Central memory CD8-positive, alpha-beta T cell (primary cell): ENCODE data around the gene PDS5B.
"Not testable (repeated sequence)": the region's sequence is repeated elsewhere in the genome, so short reads cannot be mapped to it uniquely, and the experiment has no call there.

ENCODE experiments used
- ATAC-seq: fragments of 150-1000 bp; cut with Tn5 transposase; replicated peaks from 2 replicates; pipeline ENCODE4 v1.10.0; 2022; ENCODE audit warnings: mild to moderate bottlenecking, moderate FRiP score, moderate number of reproducible peaks; ENCODE audit not compliant: poor library complexity, severe bottlenecking; ENCODE audit errors: extremely low read depth
- DNase-seq, 2 donors: peaks; one replicate each; pipeline ENCODE4 v3.0.0; 2021; ENCODE audit warnings: low spot score in 2 of 2
- H3K27ac Mint-ChIP-seq: one replicate; pipeline ENCODE4 v1.8.0; 2022; ENCODE audit warnings: low read depth, mild to moderate bottlenecking, moderate library complexity, mixed read lengths
- H3K27me3 Mint-ChIP-seq: one replicate; pipeline ENCODE4 v1.8.0; 2022; ENCODE audit warnings: mixed read lengths
- H3K36me3 Mint-ChIP-seq: one replicate; pipeline ENCODE4 v1.8.0; 2022; ENCODE audit warnings: mild to moderate bottlenecking, moderate library complexity, mixed read lengths; ENCODE audit not compliant: insufficient read depth
- H3K4me1 Mint-ChIP-seq: one replicate; pipeline ENCODE4 v1.8.0; 2022; ENCODE audit warnings: mixed read lengths
- H3K4me3 Mint-ChIP-seq: one replicate; pipeline ENCODE4 v1.8.0; 2022; ENCODE audit warnings: mild to moderate bottlenecking, moderate library complexity, mixed read lengths
- H3K9me3 Mint-ChIP-seq: one replicate; pipeline ENCODE4 v1.8.0; 2022; ENCODE audit warnings: mixed read lengths

PDS5B gene

GRCh38 chr13:32723987-32724386 is 137.7 kb downstream of the PDS5B start:
- no peaks in the 10 kb centered on the region for H3K27me3 Mint-ChIP-seq
- H3K9me3 Mint-ChIP-seq = no peaks in the 10 kb centered on the region
- H3K4me1 Mint-ChIP-seq = peaks cover 32% of the 10 kb centered on the region
- peak overlapping the region; percentile 32 for H3K27ac Mint-ChIP-seq
- ATAC-seq (no peak), DNase-seq (no peak)
- H3K36me3 Mint-ChIP-seq = peaks cover 5% of the 10 kb centered on the region
- no peak overlapping the region for H3K4me3 Mint-ChIP-seq

- Mint-ChIP-seq H3K36me3 (peaks cover 1% of the 10 kb centered on the region), H3K4me3 (no peak overlapping the region), H3K27me3 (no peaks in the 10 kb centered on the region), H3K9me3 (no peaks in the 10 kb centered on the region), H3K4me1 (peaks cover 52% of the 10 kb centered on the region), H3K27ac (no peak overlapping the region)
- DNase-seq (no peak), ATAC-seq (no peak)
Observed at GRCh38 chr13:32726374-32727037, 140.3 kb downstream of the PDS5B start.

GRCh38 chr13:32728327-32728726 is 142.1 kb downstream of the PDS5B start:
- peaks cover 48% of the 10 kb centered on the region for H3K4me1 Mint-ChIP-seq

GRCh38 chr13:32729097-32729496 is 142.8 kb downstream of the PDS5B start:
- H3K4me1 Mint-ChIP-seq = peaks cover 40% of the 10 kb centered on the region
- not testable (repeated sequence) for H3K9me3 Mint-ChIP-seq, DNase-seq, H3K27me3 Mint-ChIP-seq, ATAC-seq, H3K4me3 Mint-ChIP-seq, H3K36me3 Mint-ChIP-seq, H3K27ac Mint-ChIP-seq

More at GRCh38 chr13:32728327-32728726, 142.1 kb downstream of the PDS5B start:
- Mint-ChIP-seq H3K9me3 (no peaks in the 10 kb centered on the region), H3K36me3 (peaks cover 1% of the 10 kb centered on the region), H3K4me3 (no peak overlapping the region), H3K27me3 (no peaks in the 10 kb centered on the region), H3K27ac (no peak overlapping the region)
- ATAC-seq = no peak
- no peak for DNase-seq

GRCh38 chr13:32731074-32731473 is 144.8 kb downstream of the PDS5B start:
- peak overlapping the region; percentile 30 for H3K27ac Mint-ChIP-seq
- peaks cover 42% of the 10 kb centered on the region for H3K4me1 Mint-ChIP-seq
- H3K9me3 Mint-ChIP-seq = no peaks in the 10 kb centered on the region
- H3K36me3 Mint-ChIP-seq = peaks cover 3% of the 10 kb centered on the region
- no peak for DNase-seq
- H3K27me3 Mint-ChIP-seq = no peaks in the 10 kb centered on the region
- H3K4me3 Mint-ChIP-seq = no peak overlapping the region
- ATAC-seq = no peak

- Mint-ChIP-seq H3K27me3 (no peaks in the 10 kb centered on the region), H3K27ac (peak overlapping the region; percentile 30), H3K36me3 (peaks cover 1% of the 10 kb centered on the region), H3K4me3 (no peak overlapping the region), H3K9me3 (no peaks in the 10 kb centered on the region), H3K4me1 (peaks cover 43% of the 10 kb centered on the region)
- no peak for DNase-seq
- no peak for ATAC-seq
Observed at GRCh38 chr13:32731576-32731975, 145.3 kb downstream of the PDS5B start.

- ATAC-seq (no peak), DNase-seq (no peak)
- peak overlapping the region; percentile 33 for H3K27ac Mint-ChIP-seq
- H3K36me3 Mint-ChIP-seq = peaks cover 4% of the 10 kb centered on the region
- no peaks in the 10 kb centered on the region for H3K9me3 Mint-ChIP-seq
- H3K4me3 Mint-ChIP-seq = no peak overlapping the region
- H3K4me1 Mint-ChIP-seq = peaks cover 44% of the 10 kb centered on the region
- H3K27me3 Mint-ChIP-seq = no peaks in the 10 kb centered on the region
Observed at GRCh38 chr13:32733690-32734089, 147.4 kb downstream of the PDS5B start.

GRCh38 chr13:32734511-32734910 is 148.3 kb downstream of the PDS5B start:
- DNase-seq (no peak), ATAC-seq (no peak)
- Mint-ChIP-seq H3K36me3 (peaks cover 6% of the 10 kb centered on the region), H3K27me3 (no peaks in the 10 kb centered on the region), H3K9me3 (no peaks in the 10 kb centered on the region), H3K27ac (no peak overlapping the region), H3K4me1 (peaks cover 42% of the 10 kb centered on the region), H3K4me3 (no peak overlapping the region)

- no peak for DNase-seq
- Mint-ChIP-seq H3K27me3 (no peaks in the 10 kb centered on the region), H3K27ac (peak overlapping the region; percentile 97), H3K4me3 (no peak overlapping the region), H3K4me1 (peaks cover 31% of the 10 kb centered on the region), H3K36me3 (peaks cover 6% of the 10 kb centered on the region), H3K9me3 (no peaks in the 10 kb centered on the region)
- ATAC-seq = no peak
Observed at GRCh38 chr13:32735859-32736258, 149.6 kb downstream of the PDS5B start.

- H3K27ac Mint-ChIP-seq = peak overlapping the region; percentile 97
- H3K27me3 Mint-ChIP-seq = no peaks in the 10 kb centered on the region
- peaks cover 23% of the 10 kb centered on the region for H3K4me1 Mint-ChIP-seq
- H3K9me3 Mint-ChIP-seq = no peaks in the 10 kb centered on the region
- ATAC-seq = no peak
- peak overlapping the region; percentile 77 for H3K4me3 Mint-ChIP-seq
- peaks cover 8% of the 10 kb centered on the region for H3K36me3 Mint-ChIP-seq
- DNase-seq = no peak
Observed at GRCh38 chr13:32736648-32737047, 150.4 kb downstream of the PDS5B start.

GRCh38 chr13:32737111-32737571 is 150.9 kb downstream of the PDS5B start:
- peak overlapping the region; percentile 97 for H3K27ac Mint-ChIP-seq
- H3K9me3 Mint-ChIP-seq = no peaks in the 10 kb centered on the region
- peak overlapping the region; percentile 77 for H3K4me3 Mint-ChIP-seq
- ATAC-seq (peak; percentile 87), DNase-seq (no peak)
- no peaks in the 10 kb centered on the region for H3K27me3 Mint-ChIP-seq
- H3K4me1 Mint-ChIP-seq = peaks cover 21% of the 10 kb centered on the region
- peaks cover 9% of the 10 kb centered on the region for H3K36me3 Mint-ChIP-seq

- no peak for DNase-seq
- peak overlapping the region; percentile 97 for H3K27ac Mint-ChIP-seq
- H3K9me3 Mint-ChIP-seq = no peaks in the 10 kb centered on the region
- H3K4me1 Mint-ChIP-seq = peaks cover 21% of the 10 kb centered on the region
- H3K27me3 Mint-ChIP-seq = no peaks in the 10 kb centered on the region
- H3K36me3 Mint-ChIP-seq = peaks cover 10% of the 10 kb centered on the region
- ATAC-seq = no peak
- peak overlapping the region; percentile 77 for H3K4me3 Mint-ChIP-seq
Observed at GRCh38 chr13:32737679-32738078, 151.4 kb downstream of the PDS5B start.

GRCh38 chr13:32745509-32745908 is 159.3 kb downstream of the PDS5B start:
- peak overlapping the region; percentile 60 for H3K27ac Mint-ChIP-seq

More at GRCh38 chr13:32745509-32745908, 159.3 kb downstream of the PDS5B start:
- DNase-seq (no peak), ATAC-seq (no peak)
- no peaks in the 10 kb centered on the region for H3K27me3 Mint-ChIP-seq
- peaks cover 12% of the 10 kb centered on the region for H3K4me1 Mint-ChIP-seq
- H3K4me3 Mint-ChIP-seq = no peak overlapping the region
- H3K36me3 Mint-ChIP-seq = peaks cover 22% of the 10 kb centered on the region
- no peaks in the 10 kb centered on the region for H3K9me3 Mint-ChIP-seq
